ENCODE results near the gene CLDN7.

CLDN7 gene

DNA sequence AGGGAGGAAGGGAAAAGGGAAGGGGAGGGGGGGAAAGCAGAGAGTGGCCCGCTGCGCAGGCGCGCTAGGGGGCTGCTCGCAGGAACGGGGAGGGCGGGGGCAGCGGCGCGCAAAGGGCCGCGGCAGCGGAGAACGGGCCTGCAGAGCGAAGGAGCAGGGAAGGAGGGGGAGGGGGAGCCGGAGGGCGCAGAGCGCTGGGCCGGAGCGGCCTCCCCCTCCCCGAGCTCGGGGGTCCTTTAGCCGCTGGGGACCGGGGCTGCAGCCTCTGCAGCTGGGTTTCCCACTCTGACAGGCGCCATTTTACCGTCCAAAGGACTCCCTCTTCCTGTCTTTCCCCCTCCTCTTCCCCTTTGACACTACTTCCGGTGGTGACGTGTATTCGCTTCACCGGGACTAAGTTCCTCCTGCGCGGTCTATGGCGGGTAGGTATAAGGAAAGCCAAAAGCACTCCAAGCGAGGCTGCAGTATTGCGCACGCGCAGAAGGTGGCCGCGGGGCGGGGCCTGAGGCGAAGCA lies 10.6 kb downstream of the CLDN7 start, which contains the start of gene CTDNEP1:
TSS of gene CTDNEP1 (minus strand) at position 74 of the 515 bp plus-strand sequence. CDS start 438 bp downstream, outside the sequence.
- no peak for TF ChIP-seq ZFX (IDR thresholded peaks at IDR 0.05; ENCODE audit: borderline replicate concordance)
- no peak for TF ChIP-seq CTCF (IDR thresholded peaks at IDR 0.05)
- peak within 1 kb of the TSS; percentile 99 for H3K27ac ChIP-seq

DNA sequence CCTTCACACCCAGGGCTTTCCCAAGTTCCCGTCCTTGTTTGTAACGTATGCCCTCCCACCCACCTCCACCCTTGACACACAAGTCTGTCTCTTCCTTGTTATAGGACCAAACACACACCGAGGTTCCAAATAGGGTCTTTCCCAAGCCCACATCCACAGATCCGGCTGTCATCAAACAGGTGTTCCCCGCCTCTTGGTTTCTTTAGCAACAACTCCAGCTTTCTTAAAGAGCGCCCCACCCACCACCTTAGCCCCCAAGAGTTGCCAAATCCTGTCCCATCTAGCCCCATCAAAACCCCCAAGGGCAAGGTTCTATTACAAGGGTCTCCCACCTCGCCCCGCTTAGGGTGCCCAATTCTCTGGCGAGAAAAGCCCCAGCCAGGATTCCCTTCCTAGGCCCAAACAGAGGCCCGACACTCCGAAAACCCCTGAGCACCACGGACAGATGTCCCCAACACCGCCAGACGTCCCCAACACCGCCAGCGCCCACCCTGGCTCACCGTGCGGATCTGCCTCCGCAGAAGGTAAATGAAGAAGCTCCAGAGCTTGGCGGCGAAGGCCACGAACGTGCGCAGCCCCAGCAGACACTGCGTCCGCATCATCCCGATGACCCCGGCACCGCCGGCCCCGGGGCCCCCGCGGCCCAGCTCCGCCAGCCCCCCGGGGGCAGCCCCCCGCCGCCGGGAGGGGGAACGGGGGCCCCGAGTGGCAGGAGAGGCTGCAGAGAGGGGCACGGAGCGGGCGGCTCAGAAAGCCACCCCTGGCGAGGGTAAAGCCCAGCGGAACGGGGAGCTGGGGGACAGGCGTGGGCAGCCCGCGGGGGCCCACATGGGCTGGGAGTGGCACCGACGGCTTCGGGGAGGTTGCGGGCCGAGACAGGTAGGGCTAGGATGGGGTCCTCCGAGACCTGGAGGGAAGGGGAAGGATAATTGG lies 11.3 kb downstream of the CLDN7 start:
- peak overlapping the region; percentile 99 for H3K27ac ChIP-seq
- no peak for TF ChIP-seq CTCF (IDR thresholded peaks at IDR 0.05)
- no peak for TF ChIP-seq ZFX (IDR thresholded peaks at IDR 0.05; ENCODE audit: borderline replicate concordance)

GRCh38 chr17:7249830-7250229 lies 12.4 kb downstream of the CLDN7 start:
- TF ChIP-seq ZFX (IDR thresholded peaks at IDR 0.05; ENCODE audit: borderline replicate concordance) (no peak), CTCF (IDR thresholded peaks at IDR 0.05) (no peak)
- H3K27ac ChIP-seq, result peak overlapping the region; percentile 99

GRCh38 chr17:7249214-7249613 lies 13.1 kb downstream of the CLDN7 start:
- H3K27ac ChIP-seq, result peak overlapping the region; percentile 99
- TF ChIP-seq CTCF (IDR thresholded peaks at IDR 0.05), result no peak
- TF ChIP-seq ZFX (IDR thresholded peaks at IDR 0.05; ENCODE audit: borderline replicate concordance), result no peak

DNA sequence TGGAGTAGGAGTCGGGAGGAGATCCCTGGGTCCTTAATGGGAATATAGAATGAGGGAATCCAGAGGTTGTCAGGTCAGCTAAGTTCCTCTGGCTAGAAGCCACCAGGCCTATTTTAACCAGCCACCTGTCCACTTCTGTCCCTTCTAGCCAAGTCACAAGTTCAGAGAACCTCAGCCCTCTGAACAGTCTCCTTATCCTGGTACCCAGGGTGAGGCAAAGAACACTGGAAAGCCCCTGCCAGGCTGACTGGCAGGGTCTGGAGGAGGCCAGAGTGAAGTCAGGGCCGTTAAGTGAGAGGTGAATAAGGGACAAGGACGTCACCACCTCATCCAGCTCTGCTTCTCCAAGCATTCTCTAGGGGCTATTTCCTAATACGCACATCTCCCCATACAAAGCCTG lies 13.5 kb downstream of the CLDN7 start:
- TF ChIP-seq ZFX (IDR thresholded peaks at IDR 0.05; ENCODE audit: borderline replicate concordance) (no peak), CTCF (IDR thresholded peaks at IDR 0.05) (no peak)
- H3K27ac ChIP-seq, result peak overlapping the region; percentile 99

DNA sequence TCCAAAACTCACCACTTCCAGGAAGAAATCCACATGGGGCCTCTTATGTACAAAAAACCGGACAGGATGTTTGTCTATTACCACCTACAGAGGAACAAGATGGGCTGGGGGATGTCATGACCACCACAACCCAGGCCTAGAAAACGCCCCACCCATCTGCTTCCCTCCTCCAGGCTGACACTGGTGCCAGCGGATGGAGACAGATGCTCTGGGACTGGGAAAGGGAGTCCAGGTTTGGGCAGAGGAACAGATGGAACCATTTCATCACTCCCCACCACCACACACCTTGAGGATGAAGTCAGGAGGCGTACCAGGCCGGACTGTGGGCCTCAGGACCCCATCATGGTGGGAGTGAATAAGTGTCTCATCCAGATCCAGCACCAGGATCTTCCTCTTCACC lies 15.5 kb downstream of the CLDN7 start:
- no peak for TF ChIP-seq CTCF (IDR thresholded peaks at IDR 0.05)
- no peak for TF ChIP-seq ZFX (IDR thresholded peaks at IDR 0.05; ENCODE audit: borderline replicate concordance)
- H3K27ac ChIP-seq, result no peak overlapping the region

DNA sequence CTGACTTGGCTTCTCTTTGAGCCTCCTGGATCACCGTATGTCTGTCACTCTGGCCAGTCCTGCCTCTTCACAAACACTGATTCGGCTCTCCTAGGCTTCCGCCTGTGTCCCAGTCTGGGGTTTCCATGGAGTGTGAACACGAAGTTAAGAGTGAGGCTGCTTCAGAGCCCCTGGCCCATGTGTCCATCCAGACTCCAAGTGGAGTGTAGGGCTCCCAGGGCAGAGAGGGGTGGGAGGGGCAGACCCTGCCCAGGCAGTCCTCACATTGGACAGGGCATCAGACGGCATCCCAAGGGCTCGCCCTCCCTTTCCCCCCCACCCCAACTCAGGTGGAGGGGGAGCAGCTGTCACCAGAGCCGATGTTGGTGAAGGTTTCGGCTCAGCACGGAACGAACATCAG lies 18.4 kb downstream of the CLDN7 start:
- peak overlapping the region; percentile 98 for H3K27ac ChIP-seq

All from 22Rv1 (cell line).